Activated naive CD4-positive, alpha-beta T cell treated with anti-CD3 and anti-CD28 coated beads for 36 hours (primary cell): ENCODE results near the gene SRCIN1. TPM values are rescaled to one million over a fixed set of nuclear protein-coding genes. Genes with fewer than 3 reads are reported as not detected.
A peak's percentile ranks its signal among the peaks of the same experiment; 100 is the strongest.

Experiments used
- CTCF ChIA-PET: fragments of 350-600 bp; sonication (Branson Sonifier 250); formaldehyde crosslinking; loops from one replicate; lab custom pipeline; 2021; ENCODE audit warnings: antibody characterized with exemption; lab: Charles Lee
- DNase-seq: peaks from one replicate; pipeline ENCODE4 v3.0.0-alpha.2; 2020
- H3K27ac Mint-ChIP-seq: one replicate; pipeline ENCODE4 v1.8.0; 2021; ENCODE audit warnings: mild to moderate bottlenecking, mixed read lengths
- H3K27me3 Mint-ChIP-seq: one replicate; pipeline ENCODE4 v1.8.0; 2021; ENCODE audit warnings: low read depth, mixed read lengths
- H3K36me3 Mint-ChIP-seq: one replicate; pipeline ENCODE4 v1.8.0; 2021; ENCODE audit warnings: low read depth, mixed read lengths
- H3K4me1 Mint-ChIP-seq: one replicate; pipeline ENCODE4 v1.8.0; 2021; ENCODE audit warnings: low read depth, mixed read lengths
- H3K4me3 Mint-ChIP-seq: one replicate; pipeline ENCODE4 v1.8.0; 2021; ENCODE audit warnings: mild to moderate bottlenecking, moderate library complexity, mixed read lengths
- H3K9me3 Mint-ChIP-seq: one replicate; pipeline ENCODE4 v1.8.0; 2021; ENCODE audit warnings: mixed read lengths
- intact Hi-C: fragments of 100-400 bp; cut with micrococcal nuclease; formaldehyde crosslinking; loops from one replicate; pipeline ENCODE4 v1.15.1; 2023
- total RNA-seq, 2 experiments: library from RNA; stranded (reverse); gene quantifications; one replicate each; pipeline ENCODE4 v1.2.3, GENCODE V29; 2021

The SRCIN1 gene
- total RNA-seq, 2 experiments from 2014 or later, result 0.67 to 0.94 TPM

GRCh38 chr17:38584350-38584925, 21.3 kb downstream of the SRCIN1 start:
- H3K9me3 Mint-ChIP-seq, result no peaks in the 10 kb centered on the region
- H3K36me3 Mint-ChIP-seq, result no peaks in the 10 kb centered on the region
- H3K27ac Mint-ChIP-seq, result no peak overlapping the region
- intact Hi-C loops, result loop anchor here (1.0 to 10.0 kb wide), 3 partner anchors 26 to 160 kb away; partner anchors contain the start of gene ARHGAP23
- peaks cover 57% of the 10 kb centered on the region for H3K27me3 Mint-ChIP-seq
- peaks cover 4% of the 10 kb centered on the region for H3K4me1 Mint-ChIP-seq
- CTCF ChIA-PET, result interaction anchor here (0.7 to 10.1 kb wide), 10 partner anchors 11 to 83 kb away, joined by 3 to 171 read pairs (median 4); no protein-coding TSS in a partner anchor
- H3K4me3 Mint-ChIP-seq, result no peak overlapping the region
- DNase-seq, result peak; percentile 71

GRCh38 chr17:38583828-38584349, 21.9 kb downstream of the SRCIN1 start:
- no peak overlapping the region for H3K4me3 Mint-ChIP-seq
- H3K36me3 Mint-ChIP-seq, result no peaks in the 10 kb centered on the region
- H3K27me3 Mint-ChIP-seq, result peaks cover 60% of the 10 kb centered on the region
- H3K27ac Mint-ChIP-seq, result no peak overlapping the region
- H3K9me3 Mint-ChIP-seq, result no peaks in the 10 kb centered on the region
- intact Hi-C loops, result loop anchor here (1.0 to 10.0 kb wide), 3 partner anchors 26 to 159 kb away; partner anchors contain the start of gene ARHGAP23
- DNase-seq, result no peak
- peaks cover 4% of the 10 kb centered on the region for H3K4me1 Mint-ChIP-seq
- CTCF ChIA-PET, result interaction anchor here (0.6 to 10.1 kb wide), 10 partner anchors 12 to 169 kb away, joined by 3 to 171 read pairs (median 4); no protein-coding TSS in a partner anchor

- Mint-ChIP-seq H3K9me3 (no peaks in the 10 kb centered on the region), H3K27ac (no peak overlapping the region), H3K36me3 (no peaks in the 10 kb centered on the region), H3K4me1 (peaks cover 4% of the 10 kb centered on the region), H3K27me3 (peaks cover 56% of the 10 kb centered on the region), H3K4me3 (no peak overlapping the region)
- intact Hi-C loops, result loop anchor here (10.0 kb wide), 1 partner anchor 158 kb away; the partner anchor contains the start of gene ARHGAP23
- CTCF ChIA-PET, result interaction anchor here (0.5 to 10.1 kb wide), 8 partner anchors 12 to 180 kb away, joined by 3 to 171 read pairs (median 4); no protein-coding TSS in a partner anchor
- DNase-seq, result no peak
Measured at GRCh38 chr17:38583176-38583575, 22.6 kb downstream of the SRCIN1 start.

DNA sequence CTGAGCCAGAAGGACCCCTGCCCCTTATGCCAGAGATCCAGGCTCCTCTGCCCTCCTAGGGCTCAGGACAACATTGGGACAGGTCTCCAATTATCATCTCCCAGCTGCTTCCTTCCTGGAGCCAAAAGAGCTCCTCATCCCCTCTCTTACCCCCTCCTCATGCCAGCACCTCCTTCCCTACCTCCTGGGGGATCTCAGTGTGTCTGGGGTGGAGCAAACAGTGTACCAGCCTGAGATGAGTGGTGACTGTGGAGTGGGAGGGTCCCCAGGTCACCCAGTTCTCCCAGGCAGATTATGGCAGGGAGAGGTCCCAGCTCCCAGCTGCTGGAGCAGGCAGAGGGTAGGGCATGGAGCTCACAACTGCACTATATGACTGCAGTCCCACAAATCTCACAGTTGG, 23.7 kb downstream of the SRCIN1 start:
- no peak overlapping the region for H3K27ac Mint-ChIP-seq
- no peak overlapping the region for H3K4me3 Mint-ChIP-seq
- no peaks in the 10 kb centered on the region for H3K9me3 Mint-ChIP-seq
- no peak for DNase-seq
- CTCF ChIA-PET, result interaction anchor here (1.1 to 10.1 kb wide), 7 partner anchors 17 to 154 kb away, joined by 3 to 171 read pairs (median 8); no protein-coding TSS in a partner anchor
- intact Hi-C loops, result loop anchor here (10.0 kb wide), 1 partner anchor 157 kb away; the partner anchor contains the start of gene ARHGAP23
- peaks cover 6% of the 10 kb centered on the region for H3K4me1 Mint-ChIP-seq
- H3K36me3 Mint-ChIP-seq, result no peaks in the 10 kb centered on the region
- H3K27me3 Mint-ChIP-seq, result peaks cover 56% of the 10 kb centered on the region

DNA sequence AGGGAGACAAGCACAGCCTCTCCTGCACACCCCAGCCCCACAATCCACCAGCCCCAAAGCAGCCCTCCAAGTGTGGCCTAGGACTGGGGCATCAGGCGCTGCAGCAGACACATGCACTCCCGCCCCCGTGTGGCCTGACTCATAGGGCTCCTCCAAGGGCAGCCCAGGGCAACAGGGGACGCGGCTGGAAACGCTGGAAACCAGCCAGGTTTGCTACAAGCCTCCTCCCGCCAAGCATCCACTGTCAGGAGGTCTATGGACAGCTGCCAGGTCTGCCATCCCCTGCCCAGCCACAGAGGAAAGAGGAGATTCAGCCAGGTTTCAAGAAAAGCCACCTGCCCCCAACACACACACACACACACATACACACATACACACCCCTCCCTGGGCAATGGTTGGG, 25.8 kb downstream of the SRCIN1 start:
- peaks cover 6% of the 10 kb centered on the region for H3K4me1 Mint-ChIP-seq
- H3K4me3 Mint-ChIP-seq, result no peak overlapping the region
- intact Hi-C loops, result loop anchor here (10.0 kb wide), 1 partner anchor 155 kb away; the partner anchor contains the start of gene ARHGAP23
- H3K27ac Mint-ChIP-seq, result no peak overlapping the region
- DNase-seq, result peak; percentile 48
- no peaks in the 10 kb centered on the region for H3K9me3 Mint-ChIP-seq
- peaks cover 59% of the 10 kb centered on the region for H3K27me3 Mint-ChIP-seq
- H3K36me3 Mint-ChIP-seq, result no peaks in the 10 kb centered on the region
- CTCF ChIA-PET, result interaction anchor here (10.1 kb wide), 1 partner anchor 22 kb away, joined by 171 read pairs; no protein-coding TSS in a partner anchor

DNA sequence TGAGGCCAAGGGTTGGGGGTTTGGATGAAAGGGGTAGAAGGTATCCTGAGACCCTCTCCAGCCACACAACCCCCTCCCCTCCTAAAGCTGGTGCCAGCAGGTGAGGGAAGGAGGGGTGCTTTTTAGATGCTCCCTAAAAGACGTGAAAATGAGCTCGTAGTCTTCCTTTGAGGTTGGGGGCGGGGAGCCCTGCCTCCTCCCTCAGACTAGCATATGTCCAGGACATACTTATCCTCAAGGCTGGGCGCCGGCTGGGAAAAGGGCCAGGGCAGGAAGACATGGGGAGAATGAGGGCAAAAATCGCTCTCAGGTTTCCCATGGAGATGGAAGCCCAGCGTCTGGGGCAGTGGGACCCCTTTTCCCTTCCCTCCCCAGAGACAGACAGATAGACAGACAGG, 26.7 kb downstream of the SRCIN1 start:
- no peaks in the 10 kb centered on the region for H3K36me3 Mint-ChIP-seq
- no peak overlapping the region for H3K27ac Mint-ChIP-seq
- no peaks in the 10 kb centered on the region for H3K9me3 Mint-ChIP-seq
- DNase-seq, result no peak
- intact Hi-C loops, result no loop called here
- peaks cover 60% of the 10 kb centered on the region for H3K27me3 Mint-ChIP-seq
- peaks cover 2% of the 10 kb centered on the region for H3K4me1 Mint-ChIP-seq
- CTCF ChIA-PET, result interaction anchor here (0.5 to 0.7 kb wide), 3 partner anchors 19 to 96 kb away, joined by 3 read pairs; no protein-coding TSS in a partner anchor
- no peak overlapping the region for H3K4me3 Mint-ChIP-seq

GRCh38 chr17:38578229-38579082, 27.3 kb downstream of the SRCIN1 start:
- intact Hi-C loops, result no loop called here
- CTCF ChIA-PET, result interaction anchor here (0.7 to 1.7 kb wide), 2 partner anchors 19 to 20 kb away, joined by 3 to 8 read pairs; no protein-coding TSS in a partner anchor
- H3K36me3 Mint-ChIP-seq, result no peaks in the 10 kb centered on the region
- no peak overlapping the region for H3K27ac Mint-ChIP-seq
- H3K9me3 Mint-ChIP-seq, result no peaks in the 10 kb centered on the region
- no peak for DNase-seq
- peaks cover 66% of the 10 kb centered on the region for H3K27me3 Mint-ChIP-seq
- H3K4me3 Mint-ChIP-seq, result no peak overlapping the region
- H3K4me1 Mint-ChIP-seq, result peaks cover 2% of the 10 kb centered on the region

DNA sequence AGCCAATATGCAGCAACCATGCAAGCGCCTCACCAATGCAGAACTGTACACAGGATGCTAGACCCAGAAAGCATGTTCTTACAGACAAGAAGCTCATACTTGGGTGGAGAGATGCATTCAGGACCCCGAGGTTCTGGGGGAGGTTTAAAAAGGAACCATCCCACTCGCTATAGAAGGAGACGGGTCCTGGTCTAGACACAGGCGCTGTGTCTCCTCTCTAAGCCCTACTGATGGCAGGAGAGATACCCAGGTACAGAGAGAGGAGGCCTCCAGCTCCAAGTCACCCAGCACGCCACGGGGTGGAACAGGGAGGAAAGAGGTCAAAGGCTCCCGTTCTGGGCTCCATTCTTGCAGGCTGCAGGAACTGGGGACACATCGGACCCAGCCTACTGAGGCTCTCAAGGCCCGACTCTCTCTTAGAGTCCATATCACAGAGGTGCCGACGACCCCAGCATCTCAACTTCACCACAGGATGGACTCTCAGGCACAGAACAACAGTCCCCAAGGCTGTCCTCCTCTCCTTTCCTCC, 28.0 kb downstream of the SRCIN1 start:
- Mint-ChIP-seq H3K27me3 (peaks cover 70% of the 10 kb centered on the region), H3K27ac (no peak overlapping the region), H3K9me3 (no peaks in the 10 kb centered on the region), H3K4me1 (peaks cover 6% of the 10 kb centered on the region), H3K36me3 (no peaks in the 10 kb centered on the region), H3K4me3 (no peak overlapping the region)
- intact Hi-C loops, result no loop called here
- CTCF ChIA-PET, result interaction anchor here (0.6 to 1.7 kb wide), 4 partner anchors 19 to 31 kb away, joined by 3 to 8 read pairs (median 4); no protein-coding TSS in a partner anchor
- DNase-seq, result no peak

- DNase-seq, result no peak
- no peaks in the 10 kb centered on the region for H3K9me3 Mint-ChIP-seq
- CTCF ChIA-PET, result interaction anchor here (0.6 to 1.7 kb wide), 4 partner anchors 19 to 31 kb away, joined by 3 to 8 read pairs (median 4); no protein-coding TSS in a partner anchor
- peaks cover 6% of the 10 kb centered on the region for H3K4me1 Mint-ChIP-seq
- no peak overlapping the region for H3K27ac Mint-ChIP-seq
- H3K4me3 Mint-ChIP-seq, result no peak overlapping the region
- peaks cover 67% of the 10 kb centered on the region for H3K27me3 Mint-ChIP-seq
- H3K36me3 Mint-ChIP-seq, result no peaks in the 10 kb centered on the region
- intact Hi-C loops, result no loop called here
Measured at GRCh38 chr17:38577244-38577643, 28.5 kb downstream of the SRCIN1 start.

DNA sequence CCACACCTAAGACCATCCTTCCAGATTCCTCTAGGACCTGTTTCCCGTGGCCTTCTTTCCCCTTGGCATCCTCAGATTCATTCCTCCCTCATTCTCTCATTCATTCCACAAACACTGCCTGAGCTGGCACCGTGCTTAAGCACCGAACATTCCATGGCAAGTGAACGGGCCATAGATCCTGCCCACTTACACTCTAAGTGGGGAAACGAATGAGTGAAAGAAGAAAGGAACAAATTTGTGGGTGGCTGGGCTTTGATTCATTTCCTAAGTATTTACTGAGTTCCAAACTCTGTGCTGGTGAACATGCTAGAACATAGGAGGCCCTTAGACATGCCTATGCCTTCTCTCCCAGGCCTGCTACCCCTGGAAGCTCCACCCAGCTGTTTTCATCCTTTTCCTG, 30.0 kb downstream of the SRCIN1 start:
- Mint-ChIP-seq H3K36me3 (no peaks in the 10 kb centered on the region), H3K27ac (no peak overlapping the region), H3K4me1 (peaks cover 9% of the 10 kb centered on the region), H3K27me3 (peaks cover 76% of the 10 kb centered on the region), H3K9me3 (no peaks in the 10 kb centered on the region), H3K4me3 (no peak overlapping the region)
- no peak for DNase-seq
- intact Hi-C loops, result no loop called here
- CTCF ChIA-PET, result no interaction called here

DNA sequence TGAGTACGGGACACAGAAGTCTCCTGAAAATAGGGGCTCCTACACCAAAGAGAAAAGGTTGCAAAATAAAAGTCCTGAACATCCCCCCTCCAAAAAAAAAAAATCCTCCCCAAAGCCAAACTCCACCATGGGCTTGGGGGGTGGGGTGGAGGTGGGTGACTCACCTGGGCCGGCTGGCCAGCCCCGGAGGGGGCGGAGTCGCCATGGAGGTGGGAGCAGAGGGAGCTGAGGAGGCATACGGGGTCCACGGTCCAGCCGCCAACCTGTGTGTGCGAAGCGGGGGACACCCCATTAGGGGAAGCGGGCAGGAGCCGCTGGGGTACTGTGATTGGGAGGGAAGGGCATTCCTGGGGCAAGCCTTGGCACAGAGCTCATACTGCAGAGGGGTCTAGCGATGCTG, 31.0 kb downstream of the SRCIN1 start:
- no peak for DNase-seq
- no peaks in the 10 kb centered on the region for H3K9me3 Mint-ChIP-seq
- intact Hi-C loops, result no loop called here
- no peaks in the 10 kb centered on the region for H3K36me3 Mint-ChIP-seq
- peaks cover 9% of the 10 kb centered on the region for H3K4me1 Mint-ChIP-seq
- CTCF ChIA-PET, result interaction anchor here (0.7 to 1.9 kb wide), 3 partner anchors 13 to 24 kb away, joined by 3 to 6 read pairs (median 3); no protein-coding TSS in a partner anchor
- no peak overlapping the region for H3K27ac Mint-ChIP-seq
- H3K27me3 Mint-ChIP-seq, result peaks cover 76% of the 10 kb centered on the region
- no peak overlapping the region for H3K4me3 Mint-ChIP-seq
